Fibroblast of villous mesenchyme (primary cell): Measurements from ENCODE around the gene IQCF5. TPM values are rescaled to one million over a fixed set of nuclear protein-coding genes. Genes with fewer than 3 reads are reported as not detected.

Experiments used
- DNase-seq: peaks from one replicate; pipeline ENCODE4 v3.0.0-alpha.2; 2010; ENCODE audit warnings: low read depth
- H3K4me3 ChIP-seq: 2 replicates; pipeline ENCODE4 v1.5.1; 2011; ENCODE audit warnings: low read depth, mild to moderate bottlenecking, low read length
- CTCF ChIP-seq: IDR thresholded peaks from 2 replicates; pipeline ENCODE4 v1.5.1; 2012; ENCODE audit warnings: low read depth, mild to moderate bottlenecking, low read length; ENCODE audit not compliant: insufficient read depth
- total RNA-seq: library from RNA; depleted of rRNA; stranded (reverse); fragments of >200 nt; gene quantifications from 2 replicates; pipeline ENCODE4 v1.2.3, GENCODE V29; 2012

IQCF5 gene
- total RNA-seq, 1 donor: not detected

- H3K4me3 ChIP-seq: no peak overlapping the region
- DNase-seq: no peak
- no peak for TF ChIP-seq CTCF
Measured at GRCh38 chr3:51896607-51897305, 21.4 kb upstream of the IQCF5 start.

GRCh38 chr3:51894939-51895338, 19.5 kb upstream of the IQCF5 start:
- no peak overlapping the region for H3K4me3 ChIP-seq
- no peak for TF ChIP-seq CTCF
- no peak for DNase-seq

- no peak for DNase-seq
- no peak for TF ChIP-seq CTCF
- no peak overlapping the region for H3K4me3 ChIP-seq
Measured at GRCh38 chr3:51894391-51894790, 19.0 kb upstream of the IQCF5 start.

GRCh38 chr3:51891242-51892039, 16.0 kb upstream of the IQCF5 start:
- H3K4me3 ChIP-seq: no peak overlapping the region
- TF ChIP-seq CTCF: no peak
- DNase-seq: no peak

GRCh38 chr3:51888463-51889105, 13.2 kb upstream of the IQCF5 start:
- no peak for DNase-seq
- H3K4me3 ChIP-seq: no peak overlapping the region
- TF ChIP-seq CTCF: no peak

GRCh38 chr3:51887620-51888019, 12.2 kb upstream of the IQCF5 start:
- H3K4me3 ChIP-seq: no peak overlapping the region
- no peak for DNase-seq
- TF ChIP-seq CTCF: no peak
